ENCODE data around the gene B3GALT5.

DNA sequence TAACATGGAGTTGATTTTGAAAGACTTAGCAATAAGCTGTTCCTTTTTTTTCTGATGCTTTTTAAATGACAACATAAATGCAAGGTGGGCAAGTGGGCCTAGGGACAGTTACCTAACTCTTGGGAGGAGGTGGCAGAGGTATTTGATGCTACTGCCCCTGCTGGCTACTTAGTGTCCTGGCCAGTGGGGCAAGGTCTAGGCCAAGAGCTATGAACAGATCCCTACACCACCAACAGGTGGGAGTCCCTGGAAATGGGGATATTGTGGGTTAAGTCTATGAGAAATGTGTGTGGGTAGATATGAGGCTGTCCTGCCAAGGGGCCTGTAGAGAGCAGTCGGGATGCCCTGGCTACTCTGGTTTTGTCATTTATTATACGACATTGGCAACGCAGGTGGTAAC is 31.3 kb upstream of the B3GALT5 start:
- TF ChIP-seq, protein P1, sequence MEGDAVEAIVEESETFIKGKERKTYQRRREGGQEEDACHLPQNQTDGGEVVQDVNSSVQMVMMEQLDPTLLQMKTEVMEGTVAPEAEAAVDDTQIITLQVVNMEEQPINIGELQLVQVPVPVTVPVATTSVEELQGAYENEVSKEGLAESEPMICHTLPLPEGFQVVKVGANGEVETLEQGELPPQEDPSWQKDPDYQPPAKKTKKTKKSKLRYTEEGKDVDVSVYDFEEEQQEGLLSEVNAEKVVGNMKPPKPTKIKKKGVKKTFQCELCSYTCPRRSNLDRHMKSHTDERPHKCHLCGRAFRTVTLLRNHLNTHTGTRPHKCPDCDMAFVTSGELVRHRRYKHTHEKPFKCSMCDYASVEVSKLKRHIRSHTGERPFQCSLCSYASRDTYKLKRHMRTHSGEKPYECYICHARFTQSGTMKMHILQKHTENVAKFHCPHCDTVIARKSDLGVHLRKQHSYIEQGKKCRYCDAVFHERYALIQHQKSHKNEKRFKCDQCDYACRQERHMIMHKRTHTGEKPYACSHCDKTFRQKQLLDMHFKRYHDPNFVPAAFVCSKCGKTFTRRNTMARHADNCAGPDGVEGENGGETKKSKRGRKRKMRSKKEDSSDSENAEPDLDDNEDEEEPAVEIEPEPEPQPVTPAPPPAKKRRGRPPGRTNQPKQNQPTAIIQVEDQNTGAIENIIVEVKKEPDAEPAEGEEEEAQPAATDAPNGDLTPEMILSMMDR (IDR thresholded peaks at IDR 0.05): no peak
- TF ChIP-seq POLR2AphosphoS5 (IDR thresholded peaks at IDR 0.05): no peak

All from prostate gland (tissue), 2 donors.